Immature natural killer cell (primary cell): ENCODE measurements around the gene ROGDI. TPM values are rescaled to one million over a fixed set of nuclear protein-coding genes. Genes with fewer than 3 reads are reported as not detected.

ENCODE experiments used
- DNase-seq, 3 donors: peaks; one replicate each; pipeline ENCODE4 v3.0.0; 2022; ENCODE audit warnings: mixed read lengths in 1 of 3
- H3K27ac Mint-ChIP-seq, 6 donors: one replicate each; pipeline ENCODE4 v1.8.0; 2020; ENCODE audit warnings: mixed read lengths in 6 of 6, mild to moderate bottlenecking in 5 of 6, inconsistent platforms in 4 of 6, moderate library complexity in 3 of 6
- H3K27me3 Mint-ChIP-seq, 3 donors: one replicate each; pipeline ENCODE4 v1.8.0; 2020 to 2021; ENCODE audit warnings: low read depth in 3 of 3, mild to moderate bottlenecking in 3 of 3, mixed read lengths in 3 of 3, moderate library complexity in 3 of 3, inconsistent platforms in 1 of 3
- H3K36me3 Mint-ChIP-seq, 3 donors: one replicate each; pipeline ENCODE4 v1.8.0; 2020; ENCODE audit warnings: mixed read lengths in 3 of 3, inconsistent platforms in 2 of 3, mild to moderate bottlenecking in 2 of 3
- H3K4me1 Mint-ChIP-seq, 2 donors: one replicate each; pipeline ENCODE4 v1.8.0; 2020; ENCODE audit warnings: inconsistent platforms in 2 of 2, mild to moderate bottlenecking in 2 of 2, mixed read lengths in 2 of 2, moderate library complexity in 1 of 2
- H3K4me3 Mint-ChIP-seq, 5 donors: one replicate each; pipeline ENCODE4 v1.8.0; 2020; ENCODE audit warnings: mild to moderate bottlenecking in 5 of 5, mixed read lengths in 5 of 5, inconsistent platforms in 3 of 5, moderate library complexity in 3 of 5
- H3K9me3 Mint-ChIP-seq, 6 donors: one replicate each; pipeline ENCODE4 v1.8.0; 2020; ENCODE audit warnings: mild to moderate bottlenecking in 6 of 6, mixed read lengths in 6 of 6, inconsistent platforms in 4 of 6, moderate library complexity in 3 of 6
- polyA plus RNA-seq, 3 donors: library from polyadenylated mRNA; unstranded; fragments of 300-500 nt; fragmentation: Illumina TruSeq; gene quantifications; one replicate each; pipeline ENCODE4 v1.2.3, GENCODE V29; 2021

Gene ROGDI
- polyA plus RNA-seq, 3 donors from 2014 or later: 4.8 to 9.3 (median 5.4) TPM

GRCh38 chr16:4778050-4778392 lies 24.4 kb downstream of the ROGDI start:
- Mint-ChIP-seq H3K27me3 (peaks cover 1 to 4% (median 2%) of the 10 kb centered on the region in 3 donors), H3K4me3 (no peak overlapping the region), H3K27ac (no peak overlapping the region), H3K36me3 (no peaks in the 10 kb centered on the region), H3K9me3 (no peaks in the 10 kb centered on the region), H3K4me1 (no peaks in the 10 kb centered on the region)
- no peak for DNase-seq

DNA sequence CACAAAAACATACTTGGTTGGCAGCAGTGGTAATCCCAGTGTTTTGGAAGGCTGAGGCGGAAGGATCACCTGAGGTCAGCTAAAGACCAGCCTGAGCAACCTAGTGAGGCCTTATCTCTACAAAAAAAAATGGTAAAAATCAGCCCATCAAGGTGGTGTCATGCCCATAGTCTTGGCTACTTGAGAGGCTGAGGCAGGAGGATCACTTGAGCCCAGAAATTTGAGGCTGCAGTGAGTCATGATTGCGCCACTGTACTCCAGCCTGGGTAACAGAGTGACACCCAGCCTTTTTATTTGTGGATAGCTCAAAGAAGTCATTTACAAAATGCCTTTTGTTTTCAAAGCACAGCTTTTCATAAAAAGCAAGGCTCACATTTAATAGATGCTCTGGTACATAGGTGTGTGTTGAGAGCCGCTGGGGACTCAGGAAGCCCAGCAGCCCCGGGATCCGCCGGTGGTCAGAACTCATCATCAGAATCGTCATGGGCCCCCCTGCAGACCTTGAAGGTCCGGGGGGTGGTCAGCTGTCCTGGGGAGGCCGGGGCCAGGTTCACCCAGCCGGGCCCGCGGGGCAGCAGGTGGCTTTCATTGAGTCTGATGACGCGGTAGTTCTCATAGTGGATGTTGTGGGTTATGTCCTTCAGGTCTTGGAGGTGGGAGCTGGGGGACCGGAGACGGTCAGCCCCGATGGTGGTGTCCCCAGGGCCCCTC lies 24.9 kb downstream of the ROGDI start:
- Mint-ChIP-seq H3K4me1 (no peaks in the 10 kb centered on the region), H3K4me3 (no peak overlapping the region), H3K36me3 (no peaks in the 10 kb centered on the region), H3K27me3 (peaks cover 0 to 2% (median 2%) of the 10 kb centered on the region in 3 donors), H3K9me3 (no peaks in the 10 kb centered on the region), H3K27ac (no peak overlapping the region)
- DNase-seq: no peak

DNA sequence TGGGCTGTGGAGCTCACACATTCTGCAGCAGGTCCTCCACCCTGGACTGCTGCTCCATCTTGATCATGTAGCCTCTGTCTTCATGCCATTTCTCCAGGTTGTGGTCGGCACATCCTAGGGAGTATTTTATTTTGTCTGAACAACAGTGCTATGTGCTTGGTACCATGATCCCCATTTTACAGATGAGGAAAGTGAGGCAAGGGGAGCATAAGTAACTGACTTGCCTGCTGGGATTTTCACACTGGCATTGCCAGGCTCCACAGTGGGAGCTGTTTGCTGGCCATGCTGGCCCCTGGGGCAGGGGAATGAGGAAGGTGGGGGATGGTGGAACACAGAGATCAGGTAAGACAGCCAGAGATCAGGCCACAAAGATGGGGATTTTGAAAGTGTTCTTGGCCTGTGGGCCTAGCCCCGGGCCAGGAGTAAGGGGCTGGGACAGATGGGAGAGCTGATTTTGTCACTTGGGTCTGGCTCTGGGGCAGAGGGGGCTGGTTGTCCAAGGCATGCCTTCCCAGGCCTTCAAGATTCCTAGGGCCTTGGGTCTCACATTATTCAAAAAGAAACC lies 26.2 kb downstream of the ROGDI start:
- H3K9me3 Mint-ChIP-seq: no peaks in the 10 kb centered on the region
- no peak overlapping the region for H3K4me3 Mint-ChIP-seq
- H3K27me3 Mint-ChIP-seq: peaks cover 0 to 2% (median 2%) of the 10 kb centered on the region in 3 donors
- DNase-seq: no peak
- H3K27ac Mint-ChIP-seq: peak overlapping the region in 1 of 6 donors; percentile 57
- no peaks in the 10 kb centered on the region for H3K4me1 Mint-ChIP-seq
- H3K36me3 Mint-ChIP-seq: no peaks in the 10 kb centered on the region

DNA sequence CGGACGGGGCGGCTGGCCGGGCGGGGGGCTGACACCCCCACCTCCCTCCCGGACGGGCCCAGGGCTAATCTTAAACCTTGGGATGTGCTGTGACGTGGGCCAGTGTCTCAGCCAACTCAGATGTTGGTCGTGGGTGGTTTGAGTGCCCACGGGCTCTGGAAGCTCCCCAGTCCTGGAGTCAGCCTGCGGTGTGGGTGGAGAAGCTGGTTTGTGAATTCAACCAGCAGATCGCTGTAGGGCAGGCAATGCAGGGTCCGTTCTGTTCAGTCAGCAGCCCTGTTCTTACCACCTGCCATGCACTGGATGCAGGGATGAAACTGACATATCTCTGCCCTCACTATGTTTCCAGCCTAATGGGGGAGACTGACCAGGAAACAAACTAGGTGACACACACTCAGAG lies 27.4 kb downstream of the ROGDI start:
- no peaks in the 10 kb centered on the region for H3K4me1 Mint-ChIP-seq
- H3K27me3 Mint-ChIP-seq: peaks cover 0 to 2% (median 2%) of the 10 kb centered on the region in 3 donors
- H3K36me3 Mint-ChIP-seq: no peaks in the 10 kb centered on the region
- no peak overlapping the region for H3K4me3 Mint-ChIP-seq
- DNase-seq: no peak
- no peak overlapping the region for H3K27ac Mint-ChIP-seq
- H3K9me3 Mint-ChIP-seq: no peaks in the 10 kb centered on the region

- Mint-ChIP-seq H3K27ac (no peak overlapping the region), H3K36me3 (no peaks in the 10 kb centered on the region), H3K27me3 (peaks cover 2 to 12% (median 7%) of the 10 kb centered on the region in 3 donors), H3K9me3 (no peaks in the 10 kb centered on the region), H3K4me1 (peaks cover 20 to 25% of the 10 kb centered on the region in 2 donors), H3K4me3 (no peak overlapping the region)
- no peak for DNase-seq
These were observed 30.1 kb downstream of the ROGDI start for GRCh38 chr16:4772351-4772750.

GRCh38 chr16:4771646-4772045 lies 30.8 kb downstream of the ROGDI start:
- H3K36me3 Mint-ChIP-seq: no peaks in the 10 kb centered on the region
- DNase-seq: no peak
- no peaks in the 10 kb centered on the region for H3K9me3 Mint-ChIP-seq
- no peak overlapping the region for H3K4me3 Mint-ChIP-seq
- H3K4me1 Mint-ChIP-seq: peaks cover 23 to 29% of the 10 kb centered on the region in 2 donors
- peaks cover 7 to 16% (median 11%) of the 10 kb centered on the region in 3 donors for H3K27me3 Mint-ChIP-seq
- H3K27ac Mint-ChIP-seq: no peak overlapping the region

DNA sequence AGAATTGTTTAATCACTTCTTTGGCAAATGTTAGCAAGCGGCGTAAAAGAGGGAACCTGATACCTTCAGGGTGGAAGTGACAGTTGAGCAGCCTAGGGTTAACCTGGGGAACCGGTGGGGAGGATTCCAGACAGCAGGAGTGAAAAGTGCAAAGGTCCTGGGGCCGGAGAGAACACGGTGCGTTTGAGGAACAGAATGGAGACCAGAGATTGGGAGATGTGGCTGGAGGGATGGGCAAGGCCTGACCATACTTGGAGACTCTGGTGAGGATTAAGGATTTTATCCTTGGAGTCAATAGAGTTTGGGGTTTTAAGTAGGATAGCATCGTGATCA lies 33.2 kb downstream of the ROGDI start:
- Mint-ChIP-seq H3K4me1 (peaks cover 33 to 37% of the 10 kb centered on the region in 2 donors), H3K27me3 (peaks cover 12 to 23% (median 15%) of the 10 kb centered on the region in 3 donors), H3K4me3 (peak overlapping the region; percentile 37 to 97 (median 89)), H3K9me3 (no peaks in the 10 kb centered on the region), H3K27ac (peak overlapping the region; percentile 2 to 94 (median 76)), H3K36me3 (no peaks in the 10 kb centered on the region)
- no peak for DNase-seq

DNA sequence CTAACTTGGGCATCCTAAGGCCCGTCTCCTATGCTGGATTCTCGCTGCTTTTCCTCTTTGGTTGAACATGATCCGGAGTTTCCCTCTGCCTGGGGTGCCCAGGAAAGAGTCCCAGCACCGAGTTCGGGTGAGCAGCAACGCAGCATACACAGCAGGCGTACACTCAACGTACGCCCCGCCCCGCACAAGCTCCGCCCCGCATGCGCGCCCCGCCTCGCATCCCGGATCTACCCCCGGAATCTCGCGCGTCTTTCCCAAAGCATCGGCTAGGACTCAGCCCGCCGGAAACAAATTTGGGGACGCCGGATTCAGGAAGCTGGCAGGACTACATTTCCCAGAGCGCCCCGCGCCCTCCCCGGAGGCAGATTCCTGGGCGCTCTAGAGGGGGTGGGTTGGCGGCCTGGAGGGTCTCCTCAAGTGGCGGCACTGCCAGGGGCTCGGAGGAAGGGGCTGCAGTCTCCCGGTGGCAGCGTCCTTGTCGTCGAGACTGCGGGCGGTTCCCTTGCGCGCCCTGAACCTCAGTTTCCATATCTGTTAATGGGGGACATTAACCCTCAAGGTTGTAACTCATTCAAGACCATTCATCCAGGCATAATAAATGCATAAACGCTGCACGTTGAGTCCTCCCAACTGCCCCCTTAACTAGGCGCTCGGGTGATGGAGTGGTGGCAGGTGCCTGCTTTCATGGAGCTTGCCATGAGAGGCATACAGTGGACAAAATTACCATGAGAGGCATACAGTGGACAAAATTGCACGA lies 33.7 kb downstream of the ROGDI start:
- H3K36me3 Mint-ChIP-seq: no peaks in the 10 kb centered on the region
- DNase-seq: peak; percentile 68 to 73 (median 70)
- peak overlapping the region; percentile 80 to 94 (median 90) for H3K27ac Mint-ChIP-seq
- H3K27me3 Mint-ChIP-seq: peaks cover 12 to 23% (median 15%) of the 10 kb centered on the region in 3 donors
- H3K4me3 Mint-ChIP-seq: peak overlapping the region; percentile 88 to 97 (median 91)
- no peaks in the 10 kb centered on the region for H3K9me3 Mint-ChIP-seq
- H3K4me1 Mint-ChIP-seq: peaks cover 33 to 37% of the 10 kb centered on the region in 2 donors

GRCh38 chr16:4767872-4768548 lies 34.4 kb downstream of the ROGDI start:
- peaks cover 12 to 23% (median 15%) of the 10 kb centered on the region in 3 donors for H3K27me3 Mint-ChIP-seq
- DNase-seq: no peak
- H3K4me1 Mint-ChIP-seq: peaks cover 33 to 37% of the 10 kb centered on the region in 2 donors
- H3K36me3 Mint-ChIP-seq: no peaks in the 10 kb centered on the region
- peak overlapping the region; percentile 88 to 97 (median 91) for H3K4me3 Mint-ChIP-seq
- H3K9me3 Mint-ChIP-seq: no peaks in the 10 kb centered on the region
- H3K27ac Mint-ChIP-seq: peak overlapping the region; percentile 80 to 94 (median 90)

- peaks cover 33 to 37% of the 10 kb centered on the region in 2 donors for H3K4me1 Mint-ChIP-seq
- no peaks in the 10 kb centered on the region for H3K36me3 Mint-ChIP-seq
- H3K27me3 Mint-ChIP-seq: peaks cover 12 to 23% (median 15%) of the 10 kb centered on the region in 3 donors
- peak within 1 kb of the TSS; percentile 88 to 97 (median 91) for H3K4me3 Mint-ChIP-seq
- H3K27ac Mint-ChIP-seq: peak within 1 kb of the TSS; percentile 83 to 94 (median 88)
- DNase-seq: peak; percentile 92 to 94 (median 92)
- H3K9me3 Mint-ChIP-seq: no peaks in the 10 kb centered on the region
These were observed 35.4 kb downstream of the ROGDI start, which contains the start of gene ZNF500 for GRCh38 chr16:4766875-4767628. ZNF500 (minus strand) TSS chr16:4767162; CDS start chr16:4765978, 1,184 bp downstream.

DNA sequence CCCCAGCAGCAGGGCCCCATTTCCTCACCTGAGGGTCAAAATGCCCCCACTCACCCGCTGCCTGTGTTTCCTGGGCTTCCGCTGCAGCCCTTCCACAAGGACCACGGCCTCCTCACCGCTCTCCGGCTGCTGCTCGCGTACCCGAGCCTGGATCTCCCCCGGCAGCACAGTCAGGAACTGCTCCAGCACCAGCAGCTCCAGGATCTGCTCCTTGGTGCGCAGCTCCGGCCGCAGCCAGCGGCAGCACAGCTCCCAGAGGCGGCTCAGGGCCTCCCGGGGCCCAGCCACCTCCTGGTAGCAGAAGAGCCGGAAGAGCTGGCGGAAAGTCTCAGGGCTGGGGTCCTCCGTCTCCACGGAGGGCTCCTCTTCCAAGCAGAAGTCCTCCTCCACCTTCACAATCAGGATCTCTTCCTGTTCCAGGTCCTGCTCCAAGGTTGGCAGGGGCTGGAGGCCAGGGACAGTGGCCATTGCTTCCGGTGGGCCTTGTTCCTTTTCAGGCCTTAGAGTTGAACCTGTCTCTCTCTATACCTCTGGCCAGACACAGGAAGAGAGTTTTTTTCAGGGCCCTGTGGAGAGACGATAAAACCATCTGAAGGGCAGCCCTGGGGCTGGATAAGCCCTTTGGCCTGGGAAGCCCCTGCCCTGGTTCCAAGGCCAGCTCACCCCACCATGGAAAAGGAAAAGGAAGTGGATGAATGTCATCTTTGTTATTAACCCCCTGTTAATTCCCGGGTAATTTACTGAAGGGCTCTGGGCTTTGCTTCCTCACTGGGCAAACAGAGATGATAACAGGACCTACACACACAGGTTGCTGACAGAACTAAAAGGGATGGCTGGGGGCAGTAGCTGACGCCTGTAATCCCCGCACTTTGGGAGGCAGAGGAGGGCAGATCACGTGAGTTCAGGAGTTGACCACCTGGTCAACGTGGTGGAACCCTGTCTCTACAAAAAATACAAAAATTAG lies 36.6 kb downstream of the ROGDI start:
- Mint-ChIP-seq H3K4me1 (peaks cover 33 to 37% of the 10 kb centered on the region in 2 donors), H3K27me3 (peaks cover 12 to 23% (median 15%) of the 10 kb centered on the region in 3 donors), H3K9me3 (no peaks in the 10 kb centered on the region), H3K4me3 (peak overlapping the region; percentile 77 to 88 (median 83)), H3K27ac (peak overlapping the region; percentile 69 to 82 (median 78)), H3K36me3 (no peaks in the 10 kb centered on the region)
- DNase-seq: no peak

- peaks cover 12 to 23% (median 15%) of the 10 kb centered on the region in 3 donors for H3K27me3 Mint-ChIP-seq
- no peaks in the 10 kb centered on the region for H3K9me3 Mint-ChIP-seq
- peak overlapping the region in 1 of 5 donors; percentile 29 for H3K4me3 Mint-ChIP-seq
- no peak for DNase-seq
- H3K36me3 Mint-ChIP-seq: peaks cover 0 to 8% (median 4%) of the 10 kb centered on the region in 3 donors
- H3K4me1 Mint-ChIP-seq: peaks cover 25 to 27% of the 10 kb centered on the region in 2 donors
- H3K27ac Mint-ChIP-seq: no peak overlapping the region
These were observed 38.6 kb downstream of the ROGDI start for GRCh38 chr16:4763791-4764190.
